Effector CD4-positive, alpha-beta T cell (primary cell): ENCODE results near the gene USP35.
"Not testable (repeated sequence)": the region's sequence is repeated elsewhere in the genome, so short reads cannot be mapped to it uniquely, and the experiment has no call there.

Experiments used
- DNase-seq: peaks from one replicate; pipeline ENCODE4 v3.0.0-alpha.2; 2020

USP35 gene

DNA sequence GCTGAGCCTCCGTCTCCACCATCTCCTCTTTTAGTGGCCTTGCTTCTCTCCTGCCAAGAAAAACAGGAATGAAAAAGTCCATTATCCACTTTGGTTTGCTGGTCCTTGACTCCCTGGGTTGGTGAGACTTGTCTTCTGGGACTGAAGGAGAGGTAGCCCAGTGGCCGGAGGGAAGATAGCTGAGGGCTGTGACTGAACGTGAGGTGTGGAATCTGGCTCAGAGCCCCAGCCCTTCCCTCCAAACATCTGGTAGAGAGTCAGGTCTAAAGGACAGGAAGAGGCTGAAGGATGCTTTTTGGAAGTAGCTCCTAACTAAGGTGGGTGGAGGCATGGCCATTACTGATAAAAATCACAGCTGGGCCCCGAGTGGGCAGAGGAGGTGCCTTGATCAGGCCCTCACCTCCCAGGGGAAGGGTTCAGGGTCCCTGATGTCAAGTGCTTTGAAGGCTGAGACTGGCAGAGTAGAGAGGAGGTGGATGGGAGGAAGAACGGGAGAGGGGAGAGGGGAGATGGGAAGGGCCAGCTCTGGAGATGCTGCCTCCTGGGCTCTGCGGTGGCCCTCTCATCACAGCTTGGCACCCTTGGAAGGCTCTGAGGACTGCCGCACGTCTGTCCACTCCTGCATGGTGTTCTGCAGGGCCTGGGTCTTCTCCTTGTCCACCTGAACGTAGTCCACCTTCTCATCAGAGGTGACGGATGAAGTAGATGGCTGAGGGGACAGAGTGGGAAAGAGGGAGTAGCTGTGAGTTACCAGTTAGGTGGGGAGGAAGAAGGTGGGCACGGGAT is 30.2 kb downstream of the USP35 start:
- no peak for DNase-seq

DNA sequence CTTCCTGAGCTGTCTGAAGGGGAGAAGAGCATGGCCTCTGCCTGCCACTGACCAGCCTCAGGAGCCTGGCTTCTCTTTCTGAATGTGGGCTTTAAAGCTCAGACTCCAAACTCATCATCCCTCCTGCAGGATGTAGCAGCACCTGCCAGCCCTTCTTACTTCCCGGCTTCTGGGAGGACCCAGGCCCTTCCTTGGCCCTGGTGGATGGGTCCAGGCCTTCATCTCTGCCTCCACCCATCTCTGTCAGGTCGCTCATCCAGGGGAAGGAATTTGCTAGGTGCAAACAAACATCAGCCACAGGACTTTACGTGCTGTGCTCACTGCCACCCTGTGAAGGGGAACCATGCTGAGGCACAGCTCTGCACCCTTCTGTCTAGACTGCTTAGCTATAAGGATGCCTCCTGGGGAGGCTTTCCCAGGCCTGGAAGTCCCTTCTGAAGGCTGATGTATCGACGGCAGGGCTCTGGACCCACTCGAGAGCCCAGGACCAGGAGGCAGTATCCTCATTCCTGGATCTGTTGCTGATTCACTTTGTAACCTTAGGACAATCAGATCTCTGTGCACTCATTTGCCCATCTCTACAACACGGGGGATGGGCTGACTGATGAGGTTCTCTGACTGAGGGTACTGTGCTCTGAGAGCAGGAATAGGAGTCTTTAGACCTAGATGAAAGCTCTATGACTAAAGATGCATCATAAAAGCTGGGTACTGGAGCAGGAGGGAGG is 30.9 kb downstream of the USP35 start:
- DNase-seq: no peak

DNA sequence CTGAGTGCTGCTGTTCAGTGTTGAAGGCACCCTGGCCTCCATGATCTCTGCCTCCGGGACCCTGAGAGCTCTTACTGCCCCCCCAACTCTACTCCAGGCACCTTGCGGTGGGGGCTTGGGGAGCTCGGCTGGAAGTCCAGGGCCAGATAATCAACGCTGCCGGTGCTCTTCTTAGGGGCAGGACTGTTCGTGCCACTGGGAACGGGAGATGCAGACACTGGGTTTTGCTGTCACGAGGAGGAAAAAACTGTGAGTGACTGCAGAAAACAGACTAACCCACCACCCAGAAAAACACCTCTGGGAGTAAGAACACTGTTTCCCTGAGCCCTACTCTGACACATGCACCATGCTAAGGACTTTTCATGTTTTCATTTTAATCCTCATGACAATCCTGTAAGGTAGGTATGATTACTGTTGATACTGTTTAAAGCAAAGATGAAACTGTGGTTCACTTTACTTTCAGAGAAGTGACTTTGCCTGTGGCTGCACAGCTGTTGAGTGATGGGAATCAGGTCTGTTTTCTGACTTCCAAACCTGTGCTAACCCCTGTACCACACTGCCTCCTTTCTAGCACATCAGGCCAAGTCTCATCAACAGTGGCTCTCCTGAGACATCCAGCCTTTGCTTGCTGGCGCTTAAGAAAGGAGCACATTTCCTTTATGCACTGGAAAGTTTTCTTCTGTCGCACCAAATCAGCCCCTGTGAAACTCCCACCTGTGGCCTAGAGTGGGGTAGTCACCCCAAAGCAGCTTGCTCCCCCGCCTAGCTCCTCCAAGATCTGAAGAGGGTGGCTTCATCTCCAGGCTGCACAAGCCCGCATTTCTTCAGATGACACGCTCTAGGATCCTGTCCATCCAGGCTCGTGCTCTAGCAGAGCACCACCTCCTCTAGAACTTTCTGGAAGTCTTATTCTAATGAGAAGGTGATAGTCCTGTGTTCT is 31.8 kb downstream of the USP35 start:
- DNase-seq: no peak

DNA sequence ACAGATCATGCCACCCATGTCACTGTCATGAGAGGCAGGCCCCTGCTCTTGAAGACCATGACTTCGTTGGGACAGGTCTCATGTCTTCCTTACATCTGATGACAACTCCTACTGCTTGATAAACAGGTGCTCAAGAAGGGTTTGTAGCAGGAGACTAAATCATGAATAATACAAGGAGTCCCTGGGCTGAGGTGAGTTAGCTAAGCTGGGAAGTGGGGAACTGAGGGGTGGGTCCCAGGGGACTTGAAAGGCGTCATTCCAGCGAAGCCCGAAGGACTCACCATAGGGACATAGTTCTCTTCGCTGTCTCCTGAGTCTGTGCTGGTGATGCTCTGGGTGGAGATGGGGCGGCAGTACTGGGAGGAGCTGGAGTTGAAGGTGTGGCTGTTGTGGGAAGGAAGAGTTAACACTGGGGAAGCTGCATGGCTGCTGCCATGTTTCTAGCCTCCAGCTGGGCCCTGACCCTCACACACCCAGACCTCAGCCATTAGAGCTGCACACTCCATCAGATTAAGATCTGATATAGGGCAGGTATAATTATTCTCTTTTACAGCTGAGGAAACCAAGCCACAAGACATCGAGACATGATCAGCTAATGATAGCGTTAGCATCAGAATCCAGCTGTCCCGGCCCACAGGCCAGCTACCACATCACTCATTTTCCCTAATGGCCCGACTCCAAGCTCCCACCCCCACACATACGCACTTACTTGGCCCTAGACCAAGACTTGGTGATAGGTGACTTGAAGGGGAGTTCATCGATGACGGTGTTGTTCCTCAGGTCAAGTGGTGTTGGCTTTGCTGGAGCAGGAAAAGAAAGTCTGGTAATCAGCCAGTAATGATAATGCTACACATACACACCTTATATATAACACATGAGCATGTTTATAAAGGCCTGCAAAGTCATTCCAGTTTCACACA is 32.9 kb downstream of the USP35 start:
- no peak for DNase-seq

DNA sequence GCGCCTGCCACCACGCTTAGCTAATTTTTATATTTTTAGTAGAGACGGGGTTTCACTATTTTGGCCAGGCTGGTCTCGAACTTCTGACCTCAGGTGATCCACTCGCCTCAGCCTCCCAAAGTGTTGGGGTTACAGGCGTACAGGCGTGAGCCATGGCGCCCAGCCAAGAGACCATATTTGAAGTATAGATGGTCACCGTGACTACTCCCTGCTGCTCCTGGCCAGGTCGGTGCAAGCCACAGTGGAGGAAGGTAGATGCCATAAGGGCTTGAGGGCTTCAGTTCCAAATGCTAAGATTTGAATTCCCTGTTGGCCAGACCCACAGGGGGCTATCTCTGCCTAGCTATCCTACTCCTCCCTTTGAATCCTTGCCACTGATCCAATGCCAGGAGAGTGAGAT is 34.0 kb downstream of the USP35 start:
- not testable (repeated sequence) for DNase-seq

DNA sequence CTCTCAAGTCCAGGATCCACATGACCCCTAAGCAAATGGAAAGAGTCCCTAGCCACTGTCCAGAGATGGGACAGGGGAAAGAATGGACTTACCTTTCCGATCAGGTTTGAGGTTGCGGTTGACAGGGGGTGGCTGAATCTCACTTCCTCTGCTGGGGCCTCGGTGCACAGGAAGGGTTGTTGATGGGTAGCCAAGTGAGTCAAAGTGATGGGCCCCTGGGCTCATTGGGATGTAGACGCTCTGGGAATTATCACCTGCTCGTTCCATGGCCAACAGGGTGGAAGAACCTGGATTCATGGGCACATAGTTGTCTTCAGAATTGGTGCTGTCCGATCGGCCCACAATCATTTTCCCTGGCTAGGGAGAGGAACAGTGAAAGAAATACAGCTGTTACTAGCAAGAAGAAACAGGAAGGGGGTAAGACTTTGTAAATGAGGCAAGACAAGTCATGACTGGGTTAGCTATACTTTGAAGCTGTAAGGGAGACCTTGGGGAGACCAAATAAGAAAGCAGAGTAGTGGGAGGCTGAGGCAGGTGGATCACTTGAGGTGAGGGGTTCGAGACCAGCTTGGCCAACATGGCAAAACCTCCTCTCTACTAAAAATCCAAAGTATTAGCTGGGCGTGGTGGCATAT is 34.7 kb downstream of the USP35 start:
- DNase-seq: no peak

DNA sequence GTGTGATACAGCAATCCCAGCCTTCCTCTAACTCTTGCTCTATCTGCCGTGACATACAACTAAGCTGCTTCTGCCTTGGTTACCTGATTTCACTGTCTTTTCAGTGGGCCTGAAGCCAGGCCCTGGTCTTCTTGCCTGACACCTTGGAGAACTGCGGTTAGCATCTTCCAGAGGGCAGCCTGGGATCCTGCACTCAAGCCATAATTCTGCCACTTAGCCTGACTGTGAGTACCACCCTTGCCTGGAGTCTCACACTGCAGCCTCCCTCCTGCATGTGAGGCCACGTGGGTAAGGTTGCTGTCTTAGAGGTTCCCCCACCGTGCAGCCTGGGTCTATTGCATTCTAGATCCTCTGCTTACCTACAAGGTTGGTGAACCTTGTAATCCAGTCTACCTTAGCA is 35.8 kb downstream of the USP35 start:
- DNase-seq: no peak

DNA sequence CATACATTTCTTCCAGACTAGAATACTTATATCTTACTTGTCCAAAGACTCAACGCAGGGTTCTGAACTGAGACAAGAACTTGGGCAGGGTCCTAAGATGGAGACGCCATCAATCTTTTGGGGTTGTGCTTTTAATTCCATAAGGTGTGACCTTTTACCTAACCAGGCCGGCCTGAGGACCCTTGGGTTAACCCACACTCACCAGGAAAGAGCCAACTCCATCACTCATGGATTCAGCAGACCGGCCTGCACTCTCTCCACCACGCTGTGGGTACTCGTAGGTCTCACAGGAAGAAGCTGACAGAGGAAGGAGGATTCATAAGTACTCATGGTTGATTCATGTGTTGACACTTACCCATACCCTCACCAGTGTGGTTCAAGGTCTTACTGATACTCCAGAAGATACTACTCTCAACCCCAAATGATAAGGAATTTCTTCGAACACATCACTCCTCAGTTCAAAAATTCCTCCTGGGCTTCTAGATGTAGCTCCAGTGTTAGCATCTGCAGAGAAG is 36.2 kb downstream of the USP35 start:
- DNase-seq: no peak

DNA sequence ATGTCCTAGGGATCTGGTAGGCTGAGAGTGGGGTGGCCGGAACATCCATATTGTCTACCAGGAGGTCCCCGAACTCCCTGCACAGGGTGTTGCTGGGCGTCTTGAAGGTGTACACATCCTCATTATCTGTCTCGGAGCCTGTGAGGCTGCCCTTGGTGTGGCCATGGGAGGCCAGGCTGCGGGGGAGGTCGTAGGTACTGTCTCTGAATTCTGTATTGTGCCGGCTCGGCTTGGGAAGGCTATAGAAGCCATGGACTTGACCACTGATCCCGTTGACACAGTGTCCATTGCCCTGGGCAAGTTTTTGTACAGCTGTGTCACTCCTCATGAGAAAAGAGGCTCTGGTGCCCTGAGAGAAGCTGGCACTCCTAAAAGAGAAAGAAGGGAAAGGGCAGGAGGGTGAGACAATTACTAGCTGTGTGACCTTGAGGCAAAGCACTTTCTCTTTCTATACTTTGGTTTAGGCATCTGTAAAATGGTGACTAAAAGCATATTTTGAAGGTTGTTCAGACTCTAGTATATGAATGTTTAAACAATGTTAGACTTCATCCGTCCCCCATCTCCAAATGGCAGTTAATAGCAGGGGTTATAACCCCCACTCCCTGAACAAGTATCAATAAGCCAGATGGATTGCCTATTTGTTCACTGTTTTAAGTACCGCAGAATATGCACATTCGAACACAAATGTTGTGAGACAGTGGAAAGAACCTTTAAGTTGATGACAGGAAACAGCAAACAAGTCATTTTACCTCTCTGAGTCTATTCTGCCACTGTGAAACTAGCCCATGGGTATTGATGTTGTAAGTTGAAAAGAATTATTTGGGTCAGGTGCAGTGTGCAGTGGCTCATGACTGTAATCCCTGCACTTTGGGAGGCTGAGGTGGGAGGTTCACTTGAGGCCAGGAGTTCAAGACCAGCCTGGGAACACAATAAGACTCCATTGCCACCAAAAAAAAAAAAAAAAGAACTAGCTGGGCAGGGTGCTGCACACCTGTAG is 38.3 kb downstream of the USP35 start:
- no peak for DNase-seq

DNA sequence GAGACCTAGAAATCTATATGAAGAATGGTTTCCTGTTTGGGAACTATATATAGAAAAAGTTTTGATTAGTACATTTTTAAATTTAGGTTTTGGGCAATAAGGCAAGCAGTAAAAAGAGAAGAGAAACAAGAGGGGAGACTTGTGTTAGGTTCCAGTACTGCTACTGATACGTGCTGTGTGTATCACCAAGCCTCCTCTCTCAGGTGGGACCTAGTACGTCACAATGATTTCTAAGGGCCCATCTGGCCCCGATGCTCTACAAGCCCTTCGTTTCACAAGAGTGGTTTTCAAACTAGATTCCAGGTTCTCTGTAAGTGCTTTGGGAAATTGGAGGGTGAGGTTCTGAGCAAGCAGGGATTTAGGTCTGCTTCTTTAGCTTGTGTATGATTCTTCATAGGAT is 39.2 kb downstream of the USP35 start:
- no peak for DNase-seq

DNA sequence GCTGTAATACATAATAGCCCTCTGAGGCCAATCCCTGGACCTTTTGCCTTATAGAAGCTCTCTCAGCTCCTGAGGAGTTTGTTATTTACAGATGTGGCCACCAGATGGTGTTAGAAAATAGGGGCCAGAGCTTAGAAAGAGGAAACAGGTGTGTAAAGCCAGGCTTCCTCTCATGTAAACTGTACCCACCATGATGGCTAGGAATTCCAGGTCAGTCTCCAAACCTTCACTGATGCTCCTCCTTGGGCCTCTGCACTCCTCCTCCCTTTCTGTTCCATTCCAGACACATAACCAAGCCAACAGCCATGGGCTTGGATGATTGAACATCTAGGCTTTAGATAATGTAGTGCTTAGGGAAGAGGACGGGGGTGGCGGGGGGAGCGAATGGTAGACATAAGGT is 39.7 kb downstream of the USP35 start:
- no peak for DNase-seq

DNA sequence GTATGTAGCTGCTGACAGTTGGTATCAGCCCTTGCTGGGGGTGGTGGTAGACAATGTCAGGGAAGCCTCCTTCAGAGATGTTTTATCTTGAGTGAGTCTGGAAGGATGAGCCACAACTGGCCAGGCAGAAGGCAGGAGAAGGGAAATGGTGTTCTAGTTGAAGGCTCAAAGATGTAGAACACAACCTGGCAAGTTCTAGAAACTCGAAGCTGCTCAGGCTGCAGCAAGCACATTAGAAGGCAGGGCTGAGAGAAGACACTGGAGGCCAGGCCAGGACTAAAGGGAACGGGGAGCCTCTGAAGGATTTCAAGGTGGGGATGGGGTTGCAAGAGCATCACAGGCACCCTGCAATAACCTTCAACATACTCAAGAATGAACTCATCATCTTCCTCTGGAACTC is 40.4 kb downstream of the USP35 start:
- no peak for DNase-seq

DNA sequence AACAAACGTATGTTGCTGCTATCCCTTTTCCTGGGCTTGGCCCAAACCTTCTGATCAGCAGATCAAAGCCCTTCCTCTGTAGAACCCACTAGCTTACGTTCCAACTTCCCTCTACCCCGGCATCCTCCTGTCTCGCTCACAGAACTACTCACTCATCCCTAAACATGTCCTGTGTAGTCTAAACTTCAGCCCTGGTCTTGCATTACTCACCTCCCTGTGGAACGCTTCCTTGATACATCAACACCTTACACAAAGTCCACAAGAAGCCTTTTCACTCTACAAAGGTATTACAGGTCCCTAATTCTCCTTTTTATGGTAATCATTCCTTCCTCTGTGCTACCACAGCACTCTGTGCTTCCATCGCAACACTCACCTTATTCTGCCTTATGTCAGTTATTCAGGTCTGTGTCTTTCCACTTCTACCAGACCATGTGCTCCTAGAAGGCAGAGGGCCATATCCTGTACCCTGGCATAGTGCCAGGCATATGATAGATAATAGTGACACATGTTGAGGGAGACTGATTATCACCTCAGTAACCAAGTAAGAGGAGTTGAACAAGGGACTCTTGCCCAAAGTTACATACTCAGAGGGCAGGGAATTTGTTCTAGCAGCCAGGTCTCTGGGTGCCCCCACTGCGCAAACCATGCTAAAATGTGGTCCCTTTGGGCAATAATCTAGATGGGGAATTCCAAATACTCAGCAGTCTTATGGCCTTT is 41.6 kb downstream of the USP35 start:
- DNase-seq: no peak

DNA sequence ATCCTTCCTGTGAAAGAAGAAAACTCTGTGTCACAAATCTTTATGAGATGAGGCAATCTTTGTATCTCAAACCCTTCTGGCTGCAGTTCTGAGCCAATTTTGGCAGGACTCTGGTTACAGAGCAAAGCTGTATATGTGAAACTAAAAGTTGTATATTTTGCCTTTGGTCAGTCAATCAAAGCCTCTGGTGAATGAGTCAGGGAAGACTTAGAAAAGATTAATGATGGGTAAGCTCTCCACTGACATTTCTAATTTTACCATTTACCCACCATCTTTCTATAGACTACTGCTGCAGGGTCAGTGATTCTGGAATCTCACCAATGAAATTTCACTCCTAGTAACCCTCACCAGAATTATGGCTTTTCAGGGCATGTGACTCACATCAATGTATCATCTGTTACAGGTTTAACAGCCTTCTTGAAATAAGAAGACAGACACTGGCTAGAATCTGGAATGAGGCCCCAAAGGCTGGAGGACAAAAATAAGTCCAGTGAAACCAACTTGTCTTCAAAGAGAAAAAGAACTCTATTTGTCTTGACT is 43.3 kb downstream of the USP35 start:
- no peak for DNase-seq

DNA sequence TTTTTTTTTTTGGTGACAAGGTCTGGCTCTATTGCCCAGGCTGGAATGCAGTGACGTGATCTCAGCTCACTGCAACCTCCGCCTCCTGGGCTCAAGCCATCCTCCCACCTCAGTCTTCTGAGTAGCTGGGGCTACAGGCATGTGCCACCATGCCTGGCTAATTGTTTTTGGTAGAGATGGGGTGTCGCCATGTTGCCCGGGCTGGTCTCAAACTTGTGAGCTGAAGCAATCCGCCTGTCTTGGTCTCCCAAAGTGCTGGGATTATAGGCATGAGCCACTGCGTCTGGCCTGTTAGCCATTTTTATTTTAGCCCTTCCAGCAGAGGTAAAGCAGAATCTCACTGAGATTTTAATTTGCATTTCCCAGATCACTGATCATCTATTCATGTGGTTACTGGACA is 44.3 kb downstream of the USP35 start:
- not testable (repeated sequence) for DNase-seq

DNA sequence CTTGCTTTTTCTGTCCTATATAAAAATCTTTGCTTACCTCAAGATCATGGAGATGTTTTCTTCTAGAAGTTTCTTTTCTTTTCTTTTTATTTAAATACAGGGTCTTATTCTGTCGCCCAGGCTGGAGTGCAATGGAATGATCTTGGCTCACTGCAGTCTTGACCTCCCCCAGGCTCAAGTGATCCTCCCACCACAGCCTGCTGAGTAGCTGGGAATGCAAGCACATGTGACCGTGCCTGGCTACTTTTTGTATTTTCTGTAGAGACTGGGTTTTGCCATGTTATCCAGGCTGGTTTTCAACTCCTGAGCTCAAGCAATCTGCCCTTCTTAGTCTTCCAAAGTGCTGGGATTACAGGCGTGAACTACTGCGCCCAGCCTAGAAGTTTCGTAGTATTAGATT is 45.3 kb downstream of the USP35 start:
- no peak for DNase-seq

DNA sequence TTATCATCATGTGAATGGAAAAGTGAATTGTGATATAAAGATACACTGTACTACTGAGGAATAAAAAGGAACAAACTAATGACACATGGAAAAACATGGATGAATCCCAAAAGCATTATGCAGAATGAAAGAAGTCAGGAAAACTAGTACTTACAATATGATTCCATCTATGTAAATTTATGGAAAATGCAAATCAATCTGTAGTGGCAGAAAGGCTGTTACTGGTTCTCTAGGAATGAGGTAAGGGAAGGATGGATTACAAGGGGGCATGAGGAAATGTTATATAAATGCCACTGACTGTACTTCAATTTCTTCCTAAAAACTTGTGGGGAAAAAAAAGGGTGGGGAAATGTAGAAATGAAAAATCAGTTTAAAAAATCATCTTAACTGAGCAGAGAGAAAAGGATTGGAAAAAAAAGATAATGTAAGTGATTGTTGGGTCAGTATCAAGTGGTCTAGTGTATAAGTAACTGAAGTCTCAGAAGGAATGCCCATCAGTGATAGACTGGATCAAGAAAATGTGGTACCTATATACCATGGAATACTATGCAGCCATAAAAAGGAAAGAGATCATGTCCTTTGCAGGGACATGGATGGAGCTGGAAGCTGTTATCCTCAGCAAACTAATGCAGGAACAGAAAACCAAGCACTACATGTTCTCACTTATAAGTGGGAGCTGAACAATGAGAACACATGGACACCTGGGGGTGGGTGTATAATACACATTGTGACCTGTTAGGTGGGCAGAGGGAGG is 48.8 kb downstream of the USP35 start:
- no peak for DNase-seq

DNA sequence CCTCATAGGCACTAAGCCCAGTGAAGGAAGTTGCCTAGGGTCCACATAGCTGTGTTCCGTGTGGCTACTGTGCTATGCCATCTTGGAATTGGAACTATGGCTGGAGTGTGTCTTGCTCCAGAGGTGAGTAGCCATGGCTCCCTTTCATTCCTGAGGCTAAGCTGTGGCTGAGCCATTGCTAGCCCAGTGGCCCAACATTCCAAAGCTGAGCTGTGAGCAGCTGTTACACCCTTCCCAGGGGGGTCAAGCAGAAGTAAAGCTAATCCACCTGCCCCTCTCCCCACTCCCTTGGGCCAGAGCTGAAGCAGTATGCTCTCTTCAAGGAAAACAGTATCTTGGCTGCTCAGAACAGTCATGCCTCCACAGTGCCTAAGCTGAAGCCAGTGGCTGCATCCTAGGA is 51.1 kb downstream of the USP35 start:
- no peak for DNase-seq
